GDM1 (cell line): ENCODE measurements around the gene CPB2.

Experiments used
- DNase-seq: peaks from one replicate; lab custom pipeline; 2025; lab: John Stamatoyannopoulos, UW

Gene CPB2

GRCh38 chr13:46104868-46105267 lies at the start of gene CPB2:
TSS of gene CPB2 (minus strand) at chr13:46105033. CDS start at chr13:46105009, 24 bp downstream.
- no peak for DNase-seq

GRCh38 chr13:46154136-46154801 lies 49.4 kb upstream of the CPB2 start:
- no peak for DNase-seq

- no peak for DNase-seq
These were observed 47.9 kb upstream of the CPB2 start for GRCh38 chr13:46152627-46153328.

GRCh38 chr13:46150134-46150693 lies 45.4 kb upstream of the CPB2 start:
- no peak for DNase-seq

GRCh38 chr13:46149272-46150133 lies 44.7 kb upstream of the CPB2 start:
- DNase-seq = no peak

- DNase-seq = no peak
These were observed 42.1 kb upstream of the CPB2 start for GRCh38 chr13:46146898-46147297.

- DNase-seq = no peak
These were observed 41.1 kb upstream of the CPB2 start for GRCh38 chr13:46145950-46146349.

GRCh38 chr13:46145135-46145534 lies 40.3 kb upstream of the CPB2 start:
- DNase-seq = no peak

GRCh38 chr13:46143184-46143701 lies 38.4 kb upstream of the CPB2 start:
- no peak for DNase-seq

- DNase-seq = no peak
These were observed 37.9 kb upstream of the CPB2 start for GRCh38 chr13:46142776-46143175.

- DNase-seq = no peak
These were observed 35.2 kb upstream of the CPB2 start for GRCh38 chr13:46140044-46140443.

GRCh38 chr13:46137627-46138317 lies 32.9 kb upstream of the CPB2 start:
- no peak for DNase-seq

GRCh38 chr13:46136688-46137087 lies 31.9 kb upstream of the CPB2 start:
- DNase-seq = no peak

- DNase-seq = no peak
These were observed 30.2 kb upstream of the CPB2 start for GRCh38 chr13:46134961-46135522.

GRCh38 chr13:46134494-46134893 lies 29.7 kb upstream of the CPB2 start:
- no peak for DNase-seq

GRCh38 chr13:46132109-46132508 lies 27.3 kb upstream of the CPB2 start:
- no peak for DNase-seq

GRCh38 chr13:46131705-46132104 lies 26.9 kb upstream of the CPB2 start:
- DNase-seq = no peak

- no peak for DNase-seq
These were observed 25.3 kb upstream of the CPB2 start for GRCh38 chr13:46129955-46130618.

GRCh38 chr13:46129124-46129523 lies 24.3 kb upstream of the CPB2 start:
- DNase-seq = no peak

GRCh38 chr13:46127358-46128023 lies 22.7 kb upstream of the CPB2 start:
- no peak for DNase-seq
